ENCODE data around the gene WDR83.
"Not testable (repeated sequence)": the region's sequence is repeated elsewhere in the genome, so short reads cannot be mapped to it uniquely, and the experiment has no call there.

Gene WDR83

DNA sequence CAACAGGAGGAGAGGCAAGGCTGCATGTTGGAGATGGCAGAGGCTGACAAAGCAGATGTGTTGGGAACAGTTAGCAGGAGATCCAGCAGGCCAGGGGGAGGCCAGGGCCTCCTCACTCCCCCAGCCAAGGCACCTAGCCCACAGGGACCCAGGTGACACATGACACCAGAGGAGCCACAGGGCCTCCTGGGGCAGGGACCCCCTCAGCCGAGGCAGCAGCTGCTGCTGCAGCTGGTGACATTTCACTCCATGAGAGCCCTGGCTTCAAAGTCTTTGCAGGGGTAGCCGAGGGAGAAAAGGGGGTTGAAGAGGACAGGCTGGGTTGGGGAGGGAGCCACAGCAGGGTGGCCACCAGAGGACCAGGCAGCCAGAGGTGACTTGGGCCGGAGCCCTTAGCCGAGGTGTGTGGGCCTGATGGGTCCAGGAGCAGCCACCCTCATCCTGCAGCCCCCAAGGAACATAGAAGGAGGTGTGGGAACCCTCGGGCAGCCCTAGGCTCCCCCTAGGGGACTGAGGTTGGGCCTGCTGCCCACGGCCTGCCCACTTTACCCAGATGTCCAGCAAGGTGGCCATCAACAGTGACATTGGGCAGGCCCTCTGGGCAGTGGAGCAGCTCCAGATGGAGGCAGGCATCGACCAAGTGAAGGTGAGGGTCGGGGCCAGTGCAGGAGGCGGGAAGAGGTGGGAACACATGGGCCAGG, 21.0 kb downstream of the WDR83 start, which contains the start of gene GNG14:
Gene GNG14 (plus strand): TSS at position 503 of the 701 bp plus-strand sequence. CDS start 51 bp downstream, at position 554.
- DNase-seq, result no peak

GRCh38 chr19:12689012-12689411, 22.4 kb downstream of the WDR83 start:
- DNase-seq, result no peak

DNA sequence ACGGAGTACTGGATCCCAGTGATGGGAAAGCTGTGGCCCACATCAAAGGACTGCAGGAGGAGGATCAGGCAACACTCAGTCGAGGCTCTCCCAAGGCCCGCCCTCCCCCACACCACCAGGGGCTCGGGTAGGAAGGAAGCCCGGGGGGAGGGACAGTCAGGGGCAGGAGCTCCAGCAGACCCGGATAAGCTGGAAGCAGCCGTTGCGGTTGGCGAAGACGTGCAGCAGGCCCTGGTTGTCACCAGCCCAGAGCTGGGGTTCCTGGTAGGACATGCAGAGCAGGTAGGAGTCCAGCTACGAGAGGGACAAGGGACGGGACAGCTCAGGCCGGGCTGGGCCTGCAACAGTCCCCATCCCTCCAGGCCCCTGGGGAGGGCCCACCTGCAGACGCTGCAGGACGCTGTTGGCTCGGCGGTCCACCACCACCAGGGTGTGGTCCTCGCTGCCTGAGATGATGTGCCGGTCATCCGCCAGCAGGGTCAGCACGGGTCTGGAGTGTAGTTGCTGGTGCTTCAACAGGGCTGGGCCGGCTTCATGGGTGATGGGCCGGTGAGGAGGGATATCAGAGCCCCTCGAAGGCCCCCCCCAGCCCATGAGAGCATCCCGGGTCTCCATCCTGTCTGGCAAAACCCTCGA, 23.1 kb downstream of the WDR83 start:
- DNase-seq, result no peak

DNA sequence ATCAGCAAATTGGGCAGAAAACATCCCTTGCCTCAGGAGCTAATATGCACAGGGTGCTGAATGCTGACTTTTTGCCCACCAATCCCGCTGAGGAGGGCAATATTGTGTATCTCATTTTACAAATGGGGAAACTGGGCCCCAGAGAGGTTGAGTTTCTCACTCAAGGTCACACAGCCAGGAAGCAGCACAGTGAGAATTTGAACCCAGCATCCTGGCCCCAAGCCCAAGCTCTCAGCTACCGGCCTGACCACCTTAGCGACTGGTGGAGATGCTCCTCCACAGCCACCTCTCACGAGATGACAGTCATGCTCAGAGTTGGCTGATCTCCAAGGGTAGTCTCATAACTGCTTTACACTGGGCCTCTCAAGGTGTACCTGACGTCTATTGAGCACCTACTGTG, 26.4 kb downstream of the WDR83 start:
- DNase-seq, result no peak

GRCh38 chr19:12694641-12695040, 28.0 kb downstream of the WDR83 start:
- no peak for DNase-seq

- no peak for DNase-seq
Observed at GRCh38 chr19:12695096-12695495, 28.5 kb downstream of the WDR83 start.

- no peak for DNase-seq
Observed at GRCh38 chr19:12695514-12695913, 28.9 kb downstream of the WDR83 start.

DNA sequence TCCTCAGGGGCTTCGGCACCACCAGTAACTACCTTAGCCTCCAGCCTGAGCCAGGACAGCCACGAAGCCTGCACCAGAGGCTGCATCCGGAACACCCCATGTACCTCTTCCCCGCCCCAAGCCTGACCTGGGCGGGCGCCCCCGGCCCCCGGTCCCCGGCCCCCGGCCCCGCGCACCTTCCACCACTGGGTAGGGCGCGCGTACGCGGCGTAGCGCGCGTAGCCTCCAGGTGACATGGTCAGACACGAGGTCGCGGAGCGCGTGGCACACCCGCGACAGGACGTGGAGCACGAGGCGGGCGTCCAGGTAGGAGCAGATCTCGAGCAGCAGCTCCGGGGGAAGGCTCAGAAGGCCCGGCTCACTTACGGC, 29.4 kb downstream of the WDR83 start:
- DNase-seq, result no peak

GRCh38 chr19:12696366-12697335, 30.0 kb downstream of the WDR83 start, which contains the start of gene FBXW9:
FBXW9 (minus strand) TSS chr19:12696631; CDS start chr19:12696581, 50 bp downstream.
- peak; percentile 87 to 96 (median 94) for DNase-seq

DNA sequence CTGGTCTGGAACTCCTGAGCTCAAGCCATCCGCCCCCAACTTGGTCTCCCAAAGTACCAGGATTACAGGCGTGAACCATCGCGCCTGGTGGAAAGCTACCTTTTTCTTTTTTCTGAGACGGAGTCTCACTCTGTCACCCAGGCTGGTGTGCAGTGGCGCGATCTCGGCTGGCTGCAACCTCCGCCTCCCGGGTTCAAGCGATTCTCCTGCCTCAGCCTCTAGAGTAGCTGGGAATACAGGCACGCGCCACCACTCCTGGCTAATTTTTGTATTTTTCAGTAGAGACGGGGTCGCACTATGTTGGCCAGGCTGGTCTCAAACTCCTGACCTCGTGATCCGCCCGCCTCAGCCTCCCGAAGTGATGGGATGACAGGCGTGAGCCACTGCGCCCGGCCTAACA, 30.8 kb downstream of the WDR83 start:
- not testable (repeated sequence) for DNase-seq

GRCh38 chr19:12698138-12698537, 31.5 kb downstream of the WDR83 start:
- no peak for DNase-seq

- DNase-seq, result no peak
Observed at GRCh38 chr19:12701596-12702282, 35.1 kb downstream of the WDR83 start.

GRCh38 chr19:12703046-12703445, 36.4 kb downstream of the WDR83 start:
- no peak for DNase-seq

DNA sequence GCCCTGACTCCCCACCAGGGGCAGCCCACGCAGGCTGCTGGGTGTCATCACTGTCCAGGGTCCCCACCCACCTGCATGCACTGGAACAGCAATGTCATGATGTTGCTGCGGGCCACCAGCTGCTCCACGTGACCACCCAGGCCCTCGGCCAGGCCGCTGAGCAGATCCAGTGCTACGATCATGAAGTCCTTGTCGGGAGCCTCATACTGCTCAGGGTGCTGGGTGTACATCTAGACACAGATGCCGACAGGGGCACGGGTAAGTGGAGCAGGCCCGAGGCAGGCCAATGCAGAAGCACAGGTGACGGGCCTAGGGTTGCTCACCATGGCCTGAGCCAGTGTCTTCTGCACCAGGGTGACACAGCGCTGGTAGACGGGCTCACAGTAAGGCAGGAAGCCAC, 38.6 kb downstream of the WDR83 start:
- no peak for DNase-seq

DNA sequence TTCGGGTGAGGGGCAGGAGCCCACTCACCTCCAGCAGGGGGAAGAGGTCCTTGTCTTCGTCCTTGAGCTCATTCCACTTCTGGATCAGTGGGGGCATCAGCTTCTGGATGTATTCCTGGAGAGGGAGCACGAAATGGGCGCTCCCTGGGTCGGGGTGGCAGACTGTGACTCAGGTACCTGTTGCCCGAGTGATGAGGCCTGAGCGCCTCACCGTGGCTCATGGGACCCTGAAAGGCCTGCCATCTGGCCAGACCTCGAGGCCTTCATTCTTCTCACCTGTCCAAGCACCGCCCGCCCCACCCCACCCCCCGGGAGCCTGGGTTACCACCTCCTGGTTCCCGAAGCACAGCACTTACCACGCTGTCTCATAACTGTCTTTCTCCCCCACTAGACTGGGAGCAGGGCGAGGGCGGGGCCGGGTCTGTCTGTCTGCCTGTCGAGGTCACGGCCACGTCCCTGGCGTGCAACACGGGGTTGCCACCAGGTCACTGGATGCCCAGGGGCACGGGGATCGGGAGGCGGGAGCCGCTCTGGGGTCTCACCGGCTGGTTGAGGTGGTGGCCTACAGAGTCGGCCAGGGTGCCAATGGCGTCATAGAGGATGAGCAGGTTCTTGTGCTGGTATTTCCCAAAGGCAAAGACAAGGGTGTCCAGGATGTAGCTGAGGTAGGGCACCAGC, 39.2 kb downstream of the WDR83 start:
- DNase-seq, result no peak

DNA sequence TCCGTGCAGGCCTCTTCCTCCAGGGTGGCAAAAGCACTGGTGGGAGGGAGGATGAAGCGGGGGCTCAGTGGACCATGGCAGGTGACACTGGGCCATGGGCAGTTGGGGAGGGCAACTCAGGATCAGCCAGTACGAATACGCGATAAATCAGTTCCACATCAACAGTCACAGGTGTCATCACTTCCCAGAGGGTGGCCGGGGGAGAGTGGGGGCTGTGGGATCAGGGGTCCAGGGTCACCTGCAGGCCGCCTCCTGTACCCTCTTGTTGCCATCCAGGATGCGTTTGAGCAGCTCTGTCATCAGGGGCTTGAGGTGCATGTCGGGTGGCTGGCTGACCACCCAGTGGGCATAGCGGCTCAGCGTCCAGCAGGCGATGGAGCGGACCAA, 39.7 kb downstream of the WDR83 start:
- DNase-seq, result no peak

- DNase-seq, result no peak
Observed at GRCh38 chr19:12708641-12709040, 42.0 kb downstream of the WDR83 start.

- no peak for DNase-seq
Observed at GRCh38 chr19:12711187-12711586, 44.6 kb downstream of the WDR83 start.

- not testable (repeated sequence) for DNase-seq
Observed at GRCh38 chr19:12712077-12712476, 45.5 kb downstream of the WDR83 start.

GRCh38 chr19:12713304-12713703, 46.7 kb downstream of the WDR83 start:
- DNase-seq, result not testable (repeated sequence)

GRCh38 chr19:12715102-12715501, 48.5 kb downstream of the WDR83 start:
- no peak for DNase-seq

DNA sequence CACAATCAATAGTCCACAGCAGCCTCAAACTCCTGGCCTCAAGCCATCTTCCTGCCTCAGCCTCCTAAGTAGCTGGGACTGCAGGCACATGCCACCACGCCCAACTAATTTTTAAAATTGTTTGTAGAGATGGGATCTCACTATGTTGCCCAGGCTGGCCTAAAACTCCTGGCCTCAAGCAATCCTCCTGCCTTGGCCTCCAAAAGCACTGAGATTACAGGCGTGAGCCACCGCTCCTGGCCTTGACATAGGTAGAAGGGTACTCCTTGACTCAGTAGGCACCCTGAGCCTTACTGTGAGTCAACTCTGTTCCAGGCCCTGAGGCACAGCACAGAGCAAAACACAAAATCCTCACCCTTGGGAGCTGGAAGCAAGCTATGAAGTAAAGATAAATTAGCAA, 49.3 kb downstream of the WDR83 start:
- DNase-seq, result no peak
